Esophagus squamous epithelium (tissue), 5 donors: ENCODE measurements around the gene PHACTR1. TPM values are rescaled to one million over a fixed set of nuclear protein-coding genes. Genes with fewer than 3 reads are reported as not detected.

Experiments used
- DNase-seq: peaks from one replicate; lab custom pipeline; 2025; lab: John Stamatoyannopoulos, UW
- H3K27ac ChIP-seq, 4 donors: fragments of 200-600 bp; sonication (generic); one replicate each; pipeline ENCODE4 v1.5.1; 2016 to 2019; ENCODE audit warnings: mild to moderate bottlenecking in 1 of 4
- H3K27me3 ChIP-seq, 4 donors: fragments of 200-600 bp; sonication (generic); 1 replicate in 3 of 4; 2 replicates in 1 of 4; pipeline versions ENCODE4 v1.5.1 to v1.6.0; 2017 to 2021; ENCODE audit warnings: antibody characterized with exemption in 1 of 4
- H3K36me3 ChIP-seq, 3 donors: fragments of 200-600 bp; sonication (generic); one replicate each; pipeline ENCODE4 v1.5.1; 2016 to 2019
- H3K4me1 ChIP-seq, 3 donors: fragments of 200-600 bp; sonication (generic); one replicate each; pipeline ENCODE4 v1.5.1; 2017 to 2019
- H3K4me3 ChIP-seq, 4 donors: fragments of 200-600 bp; sonication (generic); 1 replicate in 3 of 4; 2 replicates in 1 of 4; pipeline ENCODE4 v1.5.1; 2016 to 2019; ENCODE audit warnings: mild to moderate bottlenecking in 2 of 4, moderate library complexity in 1 of 4
- H3K9me3 ChIP-seq, 3 donors: fragments of 200-600 bp; sonication (generic); one replicate each; pipeline ENCODE4 v1.5.1; 2016 to 2019
- CTCF ChIP-seq, 6 experiments: fragments of 450-650 bp in 4 of 6; fragments of 200-600 bp in 2 of 6; sonication (generic) in 2 of 6; IDR thresholded peaks; one replicate each; pipeline ENCODE4 v1.5.1; 2016 to 2019; ENCODE audit warnings: antibody characterized with exemption in 6 of 6, mild to moderate bottlenecking in 4 of 6, moderate library complexity in 4 of 6
- POLR2A ChIP-seq, 4 donors: fragments of 450-650 bp; IDR thresholded peaks; one replicate each; pipeline ENCODE4 v1.6.1; 2017; ENCODE audit warnings: antibody characterized with exemption in 4 of 4, mild to moderate bottlenecking in 4 of 4, moderate library complexity in 3 of 4
- WGBS, 2 donors: methylation state at CpG; one replicate each; pipeline ENCODE4 v1.1.5; 2018; 5-methylcytosine and 5-hydroxymethylcytosine counted together
- intact Hi-C: fragments of 100-400 bp; cut with DNase I; formaldehyde crosslinking; loops from one replicate; pipeline ENCODE4 v1.15.0; 2022
- total RNA-seq, 4 donors: library from RNA; depleted of rRNA; stranded (reverse); fragments of >200 nt; gene quantifications; one replicate each; pipeline ENCODE4 v1.1.0, GENCODE V29; 2016
- donor health status: DM: yes; HTN: yes; CAD: no.

The PHACTR1 gene
- total RNA-seq, 4 donors from 2014 or later: 1.5 to 7.2 (median 4.5) TPM

- no peak for DNase-seq
- TF ChIP-seq CTCF (IDR thresholded peaks at IDR 0.05) (no peak), POLR2A (IDR thresholded peaks at IDR 0.05) (no peak)
- intact Hi-C loops: no loop called here
- Histone ChIP-seq H3K9me3 (no peaks in the 10 kb centered on the region), H3K36me3 (no peaks in the 10 kb centered on the region), H3K4me1 (no peaks in the 10 kb centered on the region), H3K27ac (no peak overlapping the region), H3K27me3 (no peaks in the 10 kb centered on the region), H3K4me3 (no peak overlapping the region)
- 90 to 100% methylated on average over 3 of the region's 3 CpGs for WGBS, 2 donors
Measured at GRCh38 chr6:12977206-12977605, 260.6 kb downstream of the PHACTR1 start.

- no peaks in the 10 kb centered on the region for H3K4me1 ChIP-seq
- intact Hi-C loops: no loop called here
- DNase-seq: no peak
Measured at GRCh38 chr6:12977806-12978205, 261.2 kb downstream of the PHACTR1 start.

GRCh38 chr6:12980741-12981140, 264.2 kb downstream of the PHACTR1 start:
- Histone ChIP-seq H3K27ac (no peak overlapping the region), H3K27me3 (no peaks in the 10 kb centered on the region), H3K4me1 (no peaks in the 10 kb centered on the region), H3K36me3 (no peaks in the 10 kb centered on the region), H3K4me3 (no peak overlapping the region), H3K9me3 (no peaks in the 10 kb centered on the region)
- 89 to 93% methylated on average over 4 of the region's 4 CpGs for WGBS, 2 donors
- no peak for TF ChIP-seq POLR2A (IDR thresholded peaks at IDR 0.05)
- TF ChIP-seq CTCF (IDR thresholded peaks at IDR 0.05): no peak
- no peak for DNase-seq
- intact Hi-C loops: no loop called here

More at GRCh38 chr6:12977806-12978205, 261.2 kb downstream of the PHACTR1 start:
- Histone ChIP-seq H3K27ac (no peak overlapping the region), H3K27me3 (no peaks in the 10 kb centered on the region), H3K4me3 (no peak overlapping the region), H3K9me3 (no peaks in the 10 kb centered on the region), H3K36me3 (no peaks in the 10 kb centered on the region)
- TF ChIP-seq POLR2A (IDR thresholded peaks at IDR 0.05) (no peak), CTCF (IDR thresholded peaks at IDR 0.05) (no peak)
- 65 to 80% methylated on average over 3 to 4 of the region's 4 CpGs for WGBS, 2 donors

- H3K4me1 ChIP-seq: no peaks in the 10 kb centered on the region
- 61 to 86% methylated on average over 2 of the region's 2 CpGs for WGBS, 2 donors
- no peaks in the 10 kb centered on the region for H3K9me3 ChIP-seq
- no peaks in the 10 kb centered on the region for H3K27me3 ChIP-seq
- no peak overlapping the region for H3K4me3 ChIP-seq
- H3K27ac ChIP-seq: no peak overlapping the region
- no peaks in the 10 kb centered on the region for H3K36me3 ChIP-seq
- intact Hi-C loops: no loop called here
- no peak for TF ChIP-seq POLR2A (IDR thresholded peaks at IDR 0.05)
- no peak for TF ChIP-seq CTCF (IDR thresholded peaks at IDR 0.05)
- no peak for DNase-seq
Measured at GRCh38 chr6:12984776-12985175, 268.2 kb downstream of the PHACTR1 start.

- Histone ChIP-seq H3K9me3 (no peaks in the 10 kb centered on the region), H3K4me3 (no peak overlapping the region), H3K27me3 (no peaks in the 10 kb centered on the region), H3K27ac (no peak overlapping the region), H3K36me3 (no peaks in the 10 kb centered on the region), H3K4me1 (no peaks in the 10 kb centered on the region)
- TF ChIP-seq POLR2A (IDR thresholded peaks at IDR 0.05) (no peak), CTCF (IDR thresholded peaks at IDR 0.05) (no peak)
- intact Hi-C loops: no loop called here
- DNase-seq: no peak
Measured at GRCh38 chr6:12987783-12988182, 271.2 kb downstream of the PHACTR1 start.
